Measurements from ENCODE around the gene SCAPER. TPM values are rescaled to one million over a fixed set of nuclear protein-coding genes. Genes with fewer than 3 reads are reported as not detected.
A peak's percentile ranks its signal among the peaks of the same experiment; 100 is the strongest.

The SCAPER gene
- total RNA-seq, 2 donors from 2014 or later: 30.9 to 34.7 TPM

- DNase-seq (peak; percentile 73 to 79), ATAC-seq (replicated peaks in 1 of 2) (peak; percentile 62 to 70)
- H3K9me3 Mint-ChIP-seq: no peaks in the 10 kb centered on the region
- peaks cover 66% of the 10 kb centered on the region for H3K4me1 Mint-ChIP-seq (ENCODE audit: low read depth)
- peaks cover 0 to 12% of the 10 kb centered on the region in 2 donors for H3K36me3 Mint-ChIP-seq (ENCODE audit: insufficient read depth in 2 of 2)
- peaks cover 86% of the 10 kb centered on the region for H3K27me3 Mint-ChIP-seq (ENCODE audit: low read depth)
- H3K4me3 Mint-ChIP-seq: peak overlapping the region; percentile 92 to 99
- no peak overlapping the region for H3K27ac Mint-ChIP-seq
Observed at GRCh38 chr15:76340803-76341365, 564.3 kb downstream of the SCAPER start.

- Mint-ChIP-seq H3K4me3 (peak overlapping the region; percentile 92 to 99), H3K27me3 (ENCODE audit: low read depth) (peaks cover 86% of the 10 kb centered on the region), H3K4me1 (ENCODE audit: low read depth) (peaks cover 66% of the 10 kb centered on the region), H3K27ac (no peak overlapping the region), H3K9me3 (no peaks in the 10 kb centered on the region), H3K36me3 (ENCODE audit: insufficient read depth in 2 of 2) (peaks cover 0 to 14% of the 10 kb centered on the region in 2 donors)
- peak; percentile 42 to 46 for DNase-seq
- ATAC-seq (replicated peaks in 1 of 2): peak; percentile 18 to 25
Observed at GRCh38 chr15:76340198-76340802, 564.8 kb downstream of the SCAPER start.

- H3K9me3 Mint-ChIP-seq: no peaks in the 10 kb centered on the region
- H3K4me3 Mint-ChIP-seq: peak overlapping the region; percentile 92 to 99
- ATAC-seq (replicated peaks in 1 of 2): no peak
- no peak overlapping the region for H3K27ac Mint-ChIP-seq
- DNase-seq: peak in 1 of 2 donors; percentile 21
- peaks cover 86% of the 10 kb centered on the region for H3K27me3 Mint-ChIP-seq (ENCODE audit: low read depth)
- peaks cover 71% of the 10 kb centered on the region for H3K4me1 Mint-ChIP-seq (ENCODE audit: low read depth)
- H3K36me3 Mint-ChIP-seq (ENCODE audit: insufficient read depth in 2 of 2): peaks cover 0 to 14% of the 10 kb centered on the region in 2 donors
Observed at GRCh38 chr15:76339305-76340197, 565.6 kb downstream of the SCAPER start.

- Mint-ChIP-seq H3K4me1 (ENCODE audit: low read depth) (peaks cover 77% of the 10 kb centered on the region), H3K9me3 (no peaks in the 10 kb centered on the region), H3K36me3 (ENCODE audit: insufficient read depth in 2 of 2) (peaks cover 0 to 15% of the 10 kb centered on the region in 2 donors), H3K27ac (no peak overlapping the region), H3K27me3 (ENCODE audit: low read depth) (peaks cover 86% of the 10 kb centered on the region), H3K4me3 (peak overlapping the region; percentile 92 to 99)
- DNase-seq: no peak
- no peak for ATAC-seq (replicated peaks in 1 of 2)
Observed at GRCh38 chr15:76338486-76339304, 566.4 kb downstream of the SCAPER start.

GRCh38 chr15:76337696-76338485 is 567.2 kb downstream of the SCAPER start:
- peaks cover 69% of the 10 kb centered on the region for H3K4me1 Mint-ChIP-seq (ENCODE audit: low read depth)
- peaks cover 0 to 15% of the 10 kb centered on the region in 2 donors for H3K36me3 Mint-ChIP-seq (ENCODE audit: insufficient read depth in 2 of 2)
- no peak overlapping the region for H3K27ac Mint-ChIP-seq
- ATAC-seq (replicated peaks in 1 of 2): no peak
- peak; percentile 29 to 32 for DNase-seq
- H3K4me3 Mint-ChIP-seq: peak overlapping the region; percentile 87 to 94
- peaks cover 86% of the 10 kb centered on the region for H3K27me3 Mint-ChIP-seq (ENCODE audit: low read depth)
- H3K9me3 Mint-ChIP-seq: no peaks in the 10 kb centered on the region

GRCh38 chr15:76337059-76337695 is 568.0 kb downstream of the SCAPER start:
- peak in 1 of 2 donors; percentile 30 for DNase-seq
- H3K4me1 Mint-ChIP-seq (ENCODE audit: low read depth): peaks cover 69% of the 10 kb centered on the region
- no peak for ATAC-seq (replicated peaks in 1 of 2)
- H3K27me3 Mint-ChIP-seq (ENCODE audit: low read depth): peaks cover 91% of the 10 kb centered on the region
- H3K9me3 Mint-ChIP-seq: no peaks in the 10 kb centered on the region
- H3K4me3 Mint-ChIP-seq: peak overlapping the region; percentile 87 to 94
- H3K36me3 Mint-ChIP-seq (ENCODE audit: insufficient read depth in 2 of 2): peaks cover 0 to 15% of the 10 kb centered on the region in 2 donors
- peak overlapping the region; percentile 89 for H3K27ac Mint-ChIP-seq

- Mint-ChIP-seq H3K27ac (peak within 1 kb of the TSS; percentile 89), H3K4me3 (peak within 1 kb of the TSS; percentile 87 to 94), H3K4me1 (ENCODE audit: low read depth) (peaks cover 63% of the 10 kb centered on the region), H3K27me3 (ENCODE audit: low read depth) (peaks cover 84% of the 10 kb centered on the region), H3K36me3 (ENCODE audit: insufficient read depth in 2 of 2) (peaks cover 0 to 15% of the 10 kb centered on the region in 2 donors), H3K9me3 (no peaks in the 10 kb centered on the region)
- ATAC-seq (replicated peaks in 1 of 2): peak; percentile 62 to 69
- DNase-seq: peak; percentile 86 to 89
Observed at GRCh38 chr15:76336254-76337058, 568.7 kb downstream of the SCAPER start, which contains the start of gene ISL2. Gene ISL2, plus strand, starts transcription at chr15:76336773. Its CDS starts 111 bp downstream, at chr15:76336884.

- peak overlapping the region; percentile 41 for H3K27ac Mint-ChIP-seq
- peaks cover 56% of the 10 kb centered on the region for H3K4me1 Mint-ChIP-seq (ENCODE audit: low read depth)
- H3K27me3 Mint-ChIP-seq (ENCODE audit: low read depth): peaks cover 75% of the 10 kb centered on the region
- DNase-seq (peak; percentile 29 to 31), ATAC-seq (replicated peaks in 1 of 2) (no peak)
- peak overlapping the region; percentile 87 to 94 for H3K4me3 Mint-ChIP-seq
- H3K36me3 Mint-ChIP-seq (ENCODE audit: insufficient read depth in 2 of 2): peaks cover 0 to 15% of the 10 kb centered on the region in 2 donors
- no peaks in the 10 kb centered on the region for H3K9me3 Mint-ChIP-seq
Observed at GRCh38 chr15:76335307-76336253, 569.6 kb downstream of the SCAPER start.

- ATAC-seq (replicated peaks in 1 of 2) (no peak), DNase-seq (no peak)
- H3K9me3 Mint-ChIP-seq: no peaks in the 10 kb centered on the region
- peaks cover 0 to 13% of the 10 kb centered on the region in 2 donors for H3K36me3 Mint-ChIP-seq (ENCODE audit: insufficient read depth in 2 of 2)
- peaks cover 47% of the 10 kb centered on the region for H3K4me1 Mint-ChIP-seq (ENCODE audit: low read depth)
- H3K27ac Mint-ChIP-seq: no peak overlapping the region
- H3K27me3 Mint-ChIP-seq (ENCODE audit: low read depth): peaks cover 75% of the 10 kb centered on the region
- H3K4me3 Mint-ChIP-seq: peak overlapping the region; percentile 87 to 94
Observed at GRCh38 chr15:76334438-76335306, 570.5 kb downstream of the SCAPER start.
